Natural killer cell (primary cell): Measurements from ENCODE around the gene ALDH8A1. TPM values are rescaled to one million over a fixed set of nuclear protein-coding genes. Genes with fewer than 3 reads are reported as not detected.

Experiments
- ATAC-seq, 3 donors: fragments of 150-1000 bp in 2 of 3; fragments of 200-7000 bp in 1 of 3; cut with Tn5 transposase; 1 replicate in 1 of 3; 2 replicates in 2 of 3; pipeline ENCODE4 v1.10.0; 2021; ENCODE audit warnings: mild to moderate bottlenecking in 2 of 3, moderate library complexity in 2 of 3
- DNase-seq, 2 donors: peaks; one replicate each; pipeline versions ENCODE4 v3.0.0 to v3.0.0-alpha.2; 2013 to 2021; ENCODE audit warnings: mixed read lengths in 1 of 2
- H3K27ac ChIP-seq: one replicate; pipeline ENCODE4 v1.5.1; 2013; ENCODE audit warnings: mild to moderate bottlenecking, low read length
- H3K27me3 ChIP-seq: one replicate; pipeline ENCODE4 v1.6.1; 2013; ENCODE audit warnings: low read length; ENCODE audit not compliant: control insufficient read depth, insufficient read depth
- H3K36me3 ChIP-seq: one replicate; pipeline ENCODE4 v1.6.1; 2013; ENCODE audit warnings: low read length; ENCODE audit not compliant: control insufficient read depth, insufficient read depth
- H3K4me1 ChIP-seq: one replicate; pipeline ENCODE4 v1.6.1; 2013; ENCODE audit warnings: low read length; ENCODE audit not compliant: control insufficient read depth, insufficient read depth
- H3K4me3 ChIP-seq: one replicate; pipeline ENCODE4 v1.5.1; 2013; ENCODE audit warnings: low read length
- H3K9me3 ChIP-seq: one replicate; pipeline ENCODE4 v1.6.1; 2013; ENCODE audit warnings: low read length; ENCODE audit not compliant: control insufficient read depth, insufficient read depth
- H3K27ac Mint-ChIP-seq, 2 donors: one replicate each; pipeline ENCODE4 v1.8.0; 2022; ENCODE audit warnings: mild to moderate bottlenecking in 2 of 2, mixed read lengths in 2 of 2, moderate library complexity in 1 of 2
- H3K27me3 Mint-ChIP-seq, 2 donors: one replicate each; pipeline ENCODE4 v1.8.0; 2022; ENCODE audit warnings: low read depth in 2 of 2, mixed read lengths in 2 of 2
- H3K36me3 Mint-ChIP-seq: one replicate; pipeline ENCODE4 v1.8.0; 2022; ENCODE audit warnings: mixed read lengths
- H3K4me1 Mint-ChIP-seq, 2 donors: one replicate each; pipeline ENCODE4 v1.8.0; 2022; ENCODE audit warnings: mixed read lengths in 2 of 2
- H3K4me3 Mint-ChIP-seq: one replicate; pipeline ENCODE4 v1.8.0; 2022; ENCODE audit warnings: mild to moderate bottlenecking, moderate library complexity, mixed read lengths
- H3K9me3 Mint-ChIP-seq, 2 donors: one replicate each; pipeline ENCODE4 v1.8.0; 2022; ENCODE audit warnings: mixed read lengths in 2 of 2
- WGBS: methylation state at CpG from one replicate; pipeline ENCODE4 v1.1.7; 2013; ENCODE audit warnings: missing lambda C conversion rate; ENCODE audit not compliant: insufficient coverage; 5-methylcytosine and 5-hydroxymethylcytosine counted together
- intact Hi-C: fragments of 100-400 bp; cut with micrococcal nuclease; formaldehyde crosslinking; loops from one replicate; pipeline ENCODE4 v1.14.2; 2022
- total RNA-seq, 4 donors: library from RNA; stranded (reverse); fragments of 120-200 nt in 1 of 4; gene quantifications; one replicate each; pipeline versions ENCODE4 v1.2.3 to v1.2.4, GENCODE V29; 2013 to 2022
- TF ChIP-seq, protein P1 (sequence below): fragments of 200-600 bp; IDR thresholded peaks from one replicate; pipeline ENCODE4 v1.8.0; 2022; ENCODE audit warnings: antibody characterized with exemption

The ALDH8A1 gene
- total RNA-seq, 3 donors from 2014 or later (not counting 1 experiment from before 2014, with no cell fraction given) = 0.75 to 3.0 (median 1.8) TPM

DNA sequence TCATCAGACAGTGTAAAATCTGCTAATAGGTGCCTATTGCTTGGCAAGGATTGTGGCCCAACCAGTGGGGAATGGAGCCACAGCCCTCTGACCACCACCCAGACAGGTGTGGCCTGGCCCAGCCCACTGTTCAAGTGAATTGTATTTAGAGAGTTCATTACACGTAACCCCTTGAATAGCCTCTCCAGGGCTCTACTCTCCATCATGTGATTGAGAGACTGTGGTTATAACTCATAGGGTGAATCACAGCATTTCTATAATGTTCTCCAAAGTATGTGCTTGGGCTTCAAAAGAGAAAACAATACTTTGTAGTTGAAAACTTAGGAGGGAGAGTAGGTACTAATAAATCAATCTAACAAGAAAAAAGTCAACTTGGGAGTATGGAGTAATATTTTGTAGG lies 38.4 kb downstream of the ALDH8A1 start:
- Mint-ChIP-seq H3K27ac (no peak overlapping the region), H3K9me3 (no peaks in the 10 kb centered on the region), H3K27me3 (peaks cover 0 to 12% of the 10 kb centered on the region in 2 donors), H3K4me3 (no peak overlapping the region), H3K36me3 (no peaks in the 10 kb centered on the region), H3K4me1 (no peaks in the 10 kb centered on the region)
- H3K4me3 ChIP-seq = no peak overlapping the region
- DNase-seq (no peak), ATAC-seq (no peak)
- no peaks in the 10 kb centered on the region for H3K9me3 ChIP-seq
- 83% methylated on average over 1 of the region's 1 CpG for WGBS
- no peaks in the 10 kb centered on the region for H3K4me1 ChIP-seq
- H3K27me3 ChIP-seq = peaks cover 2% of the 10 kb centered on the region
- no peak overlapping the region for H3K27ac ChIP-seq
- H3K36me3 ChIP-seq = no peaks in the 10 kb centered on the region
- TF ChIP-seq, protein P1, sequence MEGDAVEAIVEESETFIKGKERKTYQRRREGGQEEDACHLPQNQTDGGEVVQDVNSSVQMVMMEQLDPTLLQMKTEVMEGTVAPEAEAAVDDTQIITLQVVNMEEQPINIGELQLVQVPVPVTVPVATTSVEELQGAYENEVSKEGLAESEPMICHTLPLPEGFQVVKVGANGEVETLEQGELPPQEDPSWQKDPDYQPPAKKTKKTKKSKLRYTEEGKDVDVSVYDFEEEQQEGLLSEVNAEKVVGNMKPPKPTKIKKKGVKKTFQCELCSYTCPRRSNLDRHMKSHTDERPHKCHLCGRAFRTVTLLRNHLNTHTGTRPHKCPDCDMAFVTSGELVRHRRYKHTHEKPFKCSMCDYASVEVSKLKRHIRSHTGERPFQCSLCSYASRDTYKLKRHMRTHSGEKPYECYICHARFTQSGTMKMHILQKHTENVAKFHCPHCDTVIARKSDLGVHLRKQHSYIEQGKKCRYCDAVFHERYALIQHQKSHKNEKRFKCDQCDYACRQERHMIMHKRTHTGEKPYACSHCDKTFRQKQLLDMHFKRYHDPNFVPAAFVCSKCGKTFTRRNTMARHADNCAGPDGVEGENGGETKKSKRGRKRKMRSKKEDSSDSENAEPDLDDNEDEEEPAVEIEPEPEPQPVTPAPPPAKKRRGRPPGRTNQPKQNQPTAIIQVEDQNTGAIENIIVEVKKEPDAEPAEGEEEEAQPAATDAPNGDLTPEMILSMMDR = no peak
- intact Hi-C loops = no loop called here

DNA sequence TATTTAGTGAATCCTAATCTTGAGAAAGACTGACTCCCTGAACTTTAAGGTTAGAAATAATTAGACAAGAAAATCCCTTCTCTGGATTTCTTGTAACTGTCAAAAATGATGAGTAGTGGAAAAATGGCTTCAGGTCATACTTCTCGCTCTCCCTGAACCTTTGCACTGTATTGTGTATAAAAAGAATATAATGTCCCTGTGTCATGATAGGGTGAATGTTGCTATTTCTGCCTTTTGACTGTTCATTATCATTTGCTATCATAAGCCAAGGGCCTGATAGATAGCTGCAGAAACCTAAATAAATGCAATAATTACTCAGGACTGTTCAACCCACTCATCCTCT lies 39.3 kb downstream of the ALDH8A1 start:
- DNase-seq (no peak), ATAC-seq (no peak)
- Mint-ChIP-seq H3K4me3 (no peak overlapping the region), H3K4me1 (no peaks in the 10 kb centered on the region), H3K27me3 (peaks cover 0 to 12% of the 10 kb centered on the region in 2 donors), H3K27ac (no peak overlapping the region), H3K9me3 (no peaks in the 10 kb centered on the region), H3K36me3 (no peaks in the 10 kb centered on the region)
- intact Hi-C loops = no loop called here
- Histone ChIP-seq H3K4me3 (no peak overlapping the region), H3K36me3 (no peaks in the 10 kb centered on the region), H3K9me3 (no peaks in the 10 kb centered on the region), H3K4me1 (no peaks in the 10 kb centered on the region), H3K27me3 (peaks cover 2% of the 10 kb centered on the region), H3K27ac (no peak overlapping the region)
- 100% methylated on average over 1 of the region's 1 CpG for whole genome bisulfite sequencing
- TF ChIP-seq, protein P1 = no peak

DNA sequence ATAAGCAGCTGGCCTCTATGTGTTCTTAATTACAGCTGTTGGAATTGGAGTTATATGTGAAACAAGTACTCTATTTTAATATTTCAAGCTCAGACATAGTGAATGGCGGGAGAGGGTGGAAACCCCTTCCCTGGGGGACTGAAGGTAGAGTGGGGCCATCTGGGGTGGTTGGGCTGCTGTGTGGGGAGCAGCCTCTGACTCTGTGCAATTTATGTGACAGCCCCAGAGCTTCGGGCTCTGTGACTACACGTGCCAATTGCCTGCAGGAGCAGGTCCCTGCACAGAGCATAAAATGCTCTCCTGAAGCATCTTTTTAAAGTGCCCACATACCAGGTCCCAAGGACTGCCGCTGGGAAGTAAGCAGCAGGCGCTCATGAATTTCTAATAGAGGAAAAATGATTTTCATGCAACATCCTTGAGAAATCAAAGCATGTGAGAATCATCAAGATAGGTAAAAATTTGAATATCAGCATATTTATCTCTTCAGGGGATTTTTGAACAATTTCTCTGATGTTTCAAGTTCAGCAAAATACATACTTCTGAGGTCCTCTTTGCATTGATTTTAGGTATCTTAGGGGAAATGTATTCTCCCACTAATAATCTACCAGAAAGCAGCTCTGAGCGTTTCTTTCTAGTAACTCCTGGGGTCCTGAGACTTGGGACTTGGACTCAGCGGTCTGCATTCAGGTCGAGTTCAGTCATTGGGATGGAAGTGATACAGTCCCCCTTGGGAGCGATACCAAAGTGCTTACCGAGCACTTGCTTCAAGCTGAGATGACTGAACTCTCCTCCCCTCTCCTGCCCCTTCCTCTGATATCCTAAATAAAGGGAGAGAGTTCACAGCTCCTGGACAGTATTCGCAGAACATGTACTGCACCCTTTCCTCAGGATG lies 40.0 kb downstream of the ALDH8A1 start:
- no peak overlapping the region for H3K27ac Mint-ChIP-seq
- no peaks in the 10 kb centered on the region for H3K4me1 ChIP-seq
- peaks cover 2% of the 10 kb centered on the region for H3K27me3 ChIP-seq
- 70% methylated on average over 10 of the region's 11 CpGs for WGBS
- no peak for DNase-seq
- no peak overlapping the region for H3K4me3 ChIP-seq
- intact Hi-C loops = no loop called here
- H3K4me1 Mint-ChIP-seq = no peaks in the 10 kb centered on the region
- H3K27ac ChIP-seq = no peak overlapping the region
- H3K36me3 ChIP-seq = no peaks in the 10 kb centered on the region
- no peaks in the 10 kb centered on the region for H3K9me3 ChIP-seq
- H3K4me3 Mint-ChIP-seq = no peak overlapping the region
- no peaks in the 10 kb centered on the region for H3K9me3 Mint-ChIP-seq
- peaks cover 0 to 12% of the 10 kb centered on the region in 2 donors for H3K27me3 Mint-ChIP-seq
- H3K36me3 Mint-ChIP-seq = no peaks in the 10 kb centered on the region
- TF ChIP-seq, protein P1 = no peak
- no peak for ATAC-seq
